ENCODE data around the gene KCNQ1. TPM values are rescaled to one million over a fixed set of nuclear protein-coding genes. Genes with fewer than 3 reads are reported as not detected.

Gene KCNQ1
- polyA plus RNA-seq, 1 of the 3 experiments (the other 2 are of a cell fraction): 0.05 TPM

DNA sequence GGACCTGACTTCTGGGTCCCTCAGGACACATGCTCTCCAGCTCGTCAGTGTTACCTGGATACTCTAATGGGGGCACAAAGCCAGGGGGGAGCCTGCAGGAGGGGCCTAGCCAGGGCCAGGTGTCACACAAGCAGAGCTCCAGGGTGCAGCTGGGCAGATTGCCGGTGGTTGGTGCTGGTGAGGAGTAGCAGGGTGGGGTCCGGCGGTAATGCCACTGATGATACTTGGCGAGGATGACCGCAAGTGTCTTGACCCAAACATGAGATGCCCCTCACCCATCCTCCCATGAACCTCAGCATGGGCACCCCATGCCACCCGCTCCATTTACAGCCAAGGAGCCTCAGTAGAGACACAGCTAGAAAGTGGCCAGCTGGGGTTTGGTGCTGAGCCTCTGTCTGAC is 270.1 kb downstream of the KCNQ1 start:
- 0 out of 2 replicates have a peak, but pooled peaks cover 3% of the 10 kb centered on the region for H3K9me3 ChIP-seq
- H3K36me3 ChIP-seq (replicated peaks in 1 of 2; ENCODE audit: control insufficient read depth in 1 of 2, insufficient read depth in 2 of 2, low read length in 1 of 2): no peaks in the 10 kb centered on the region
- no peaks in the 10 kb centered on the region for H3K9me2 ChIP-seq
- no peaks in the 10 kb centered on the region for H3K27me3 ChIP-seq (ENCODE audit: insufficient read depth)
- TF ChIP-seq RFX5 (IDR thresholded peaks at IDR 0.05; ENCODE audit: low read length): no peak
- H3K9ac ChIP-seq: no peak overlapping the region
- H3K4me2 ChIP-seq: no peak overlapping the region
- CTCF ChIA-PET: interaction anchor here (1.5 kb wide), 1 partner anchor 182 kb away, joined by 4 read pairs; no protein-coding TSS in a partner anchor
- H4K20me1 ChIP-seq (ENCODE audit: insufficient read depth): no peaks in the 10 kb centered on the region
- POLR2A ChIA-PET: interaction anchor here (1.5 kb wide), 1 partner anchor 10 kb away, joined by 3 read pairs; no protein-coding TSS in a partner anchor
- no peak for DNase-seq
- no peaks in the 10 kb centered on the region for H3F3A ChIP-seq (replicated peaks; ENCODE audit: insufficient read depth)
- no peaks in the 10 kb centered on the region for H3K79me2 ChIP-seq (ENCODE audit: insufficient read depth)
- H2AFZ ChIP-seq (ENCODE audit: low read depth): no peak overlapping the region
- no peak overlapping the region for H3K4me3 ChIP-seq (ENCODE audit: low read depth in 2 of 2, low read length in 1 of 2)
- no peak overlapping the region; a peak in 1 of 4 replicates for H3K27ac ChIP-seq (ENCODE audit: low read depth in 2 of 2, low read length in 1 of 2)
- 53% methylated on average over 3 of the region's 7 CpGs for WGBS (ENCODE audit: low lambda C conversion rate)
- peaks cover 0 to 70% of the 10 kb centered on the region in 2 experiments; a peak in 1 of 4 replicates for H3K4me1 ChIP-seq (ENCODE audit: control insufficient read depth in 1 of 2, insufficient read depth in 2 of 2, low read depth in 1 of 2, low read length in 1 of 2)

DNA sequence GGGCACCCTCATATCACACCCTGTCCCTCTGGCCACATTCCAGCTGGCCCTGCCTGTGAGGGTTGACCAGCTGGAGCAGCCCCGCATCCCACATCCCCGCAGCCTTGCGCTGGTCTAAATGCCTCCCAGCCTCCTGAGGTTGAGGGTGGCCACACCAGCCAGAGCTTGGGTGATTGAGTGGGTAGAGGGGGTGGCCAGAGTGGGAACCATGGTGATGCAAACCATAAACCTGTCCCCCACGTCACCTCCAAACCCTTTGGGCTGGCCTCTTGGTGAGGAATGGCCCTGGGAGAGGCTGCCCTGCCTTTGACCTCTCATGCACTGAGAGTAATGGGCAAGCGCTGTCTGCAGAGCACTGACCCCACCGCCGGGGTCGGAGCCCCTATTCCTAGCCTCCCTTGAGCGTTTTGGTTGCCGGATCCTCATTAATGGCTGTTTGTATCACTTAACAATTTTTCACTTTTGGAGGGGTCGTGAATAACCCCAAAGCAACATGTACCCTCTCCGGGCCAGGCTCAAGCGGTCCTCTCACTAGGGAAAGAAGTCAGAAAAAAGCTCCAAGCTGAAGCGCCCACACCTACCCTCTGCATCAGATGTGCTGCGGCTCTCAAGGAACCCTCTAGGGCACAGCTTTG is 271.0 kb downstream of the KCNQ1 start:
- Histone ChIP-seq H3K4me1 (ENCODE audit: control insufficient read depth in 1 of 2, insufficient read depth in 2 of 2, low read depth in 1 of 2, low read length in 1 of 2) (peaks cover 0 to 70% of the 10 kb centered on the region in 2 experiments; a peak in 1 of 4 replicates), H3K4me2 (no peak overlapping the region), H3K79me2 (ENCODE audit: insufficient read depth) (no peaks in the 10 kb centered on the region), H3K27ac (ENCODE audit: low read depth in 2 of 2, low read length in 1 of 2) (peak overlapping the region in 1 of 2 experiments; percentile 34; a peak in 1 of 4 replicates), H3K9me3 (no peaks in the 10 kb centered on the region), H3K36me3 (replicated peaks in 1 of 2; ENCODE audit: control insufficient read depth in 1 of 2, insufficient read depth in 2 of 2, low read length in 1 of 2) (no peaks in the 10 kb centered on the region), H3K4me3 (ENCODE audit: low read depth in 2 of 2, low read length in 1 of 2) (no peak overlapping the region), H3F3A (replicated peaks; ENCODE audit: insufficient read depth) (no peaks in the 10 kb centered on the region), H3K9ac (no peak overlapping the region), H3K27me3 (ENCODE audit: insufficient read depth) (no peaks in the 10 kb centered on the region), H2AFZ (ENCODE audit: low read depth) (no peak overlapping the region), H3K9me2 (no peaks in the 10 kb centered on the region), H4K20me1 (ENCODE audit: insufficient read depth) (no peaks in the 10 kb centered on the region)
- POLR2A ChIA-PET: interaction anchor here (1.5 kb wide), 1 partner anchor 9 kb away, joined by 3 read pairs; no protein-coding TSS in a partner anchor
- no peak for TF ChIP-seq RXRA (IDR thresholded peaks at IDR 0.05; ENCODE audit: borderline replicate concordance, low read depth)
- no peak for TF ChIP-seq GABPA (IDR thresholded peaks at IDR 0.05; ENCODE audit: low read depth)
- TF ChIP-seq RAD21 (IDR thresholded peaks at IDR 0.05; ENCODE audit: low read length): no peak
- TF ChIP-seq RFX5 (IDR thresholded peaks at IDR 0.05; ENCODE audit: low read length): no peak
- no peak for TF ChIP-seq RCOR1 (IDR thresholded peaks at IDR 0.05; ENCODE audit: low read length)
- no peak for TF ChIP-seq FOSL2 (IDR thresholded peaks at IDR 0.05; ENCODE audit: borderline replicate concordance, low read depth)
- no peak for TF ChIP-seq JUND (IDR thresholded peaks at IDR 0.05)
- no peak for TF ChIP-seq MXI1 (IDR thresholded peaks at IDR 0.05; ENCODE audit: low read depth, low read length)
- no peak for TF ChIP-seq MEF2A (IDR thresholded peaks at IDR 0.05; ENCODE audit: borderline replicate concordance, low read depth)
- TF ChIP-seq, protein P1, sequence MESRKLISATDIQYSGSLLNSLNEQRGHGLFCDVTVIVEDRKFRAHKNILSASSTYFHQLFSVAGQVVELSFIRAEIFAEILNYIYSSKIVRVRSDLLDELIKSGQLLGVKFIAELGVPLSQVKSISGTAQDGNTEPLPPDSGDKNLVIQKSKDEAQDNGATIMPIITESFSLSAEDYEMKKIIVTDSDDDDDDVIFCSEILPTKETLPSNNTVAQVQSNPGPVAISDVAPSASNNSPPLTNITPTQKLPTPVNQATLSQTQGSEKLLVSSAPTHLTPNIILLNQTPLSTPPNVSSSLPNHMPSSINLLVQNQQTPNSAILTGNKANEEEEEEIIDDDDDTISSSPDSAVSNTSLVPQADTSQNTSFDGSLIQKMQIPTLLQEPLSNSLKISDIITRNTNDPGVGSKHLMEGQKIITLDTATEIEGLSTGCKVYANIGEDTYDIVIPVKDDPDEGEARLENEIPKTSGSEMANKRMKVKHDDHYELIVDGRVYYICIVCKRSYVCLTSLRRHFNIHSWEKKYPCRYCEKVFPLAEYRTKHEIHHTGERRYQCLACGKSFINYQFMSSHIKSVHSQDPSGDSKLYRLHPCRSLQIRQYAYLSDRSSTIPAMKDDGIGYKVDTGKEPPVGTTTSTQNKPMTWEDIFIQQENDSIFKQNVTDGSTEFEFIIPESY (IDR thresholded peaks at IDR 0.05; ENCODE audit: borderline replicate concordance, low read depth): no peak
- no peak for TF ChIP-seq NRF1 (IDR thresholded peaks at IDR 0.05; ENCODE audit: low read depth, low read length)
- no peak for TF ChIP-seq CHD2 (IDR thresholded peaks at IDR 0.05; ENCODE audit: low read length, partially characterized antibody)
- TF ChIP-seq FOXJ3 (CRISPR knock-in tag; IDR thresholded peaks at IDR 0.05): no peak
- TF ChIP-seq, protein P2, sequence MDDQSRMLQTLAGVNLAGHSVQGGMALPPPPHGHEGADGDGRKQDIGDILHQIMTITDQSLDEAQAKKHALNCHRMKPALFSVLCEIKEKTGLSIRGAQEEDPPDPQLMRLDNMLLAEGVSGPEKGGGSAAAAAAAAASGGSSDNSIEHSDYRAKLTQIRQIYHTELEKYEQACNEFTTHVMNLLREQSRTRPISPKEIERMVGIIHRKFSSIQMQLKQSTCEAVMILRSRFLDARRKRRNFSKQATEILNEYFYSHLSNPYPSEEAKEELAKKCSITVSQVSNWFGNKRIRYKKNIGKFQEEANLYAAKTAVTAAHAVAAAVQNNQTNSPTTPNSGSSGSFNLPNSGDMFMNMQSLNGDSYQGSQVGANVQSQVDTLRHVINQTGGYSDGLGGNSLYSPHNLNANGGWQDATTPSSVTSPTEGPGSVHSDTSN (IDR thresholded peaks at IDR 0.05): no peak
- TF ChIP-seq TEAD4 (IDR thresholded peaks at IDR 0.05; ENCODE audit: borderline replicate concordance, insufficient read depth): no peak
- no peak for TF ChIP-seq EZH2phosphoT487 (IDR thresholded peaks at IDR 0.05; ENCODE audit: borderline replicate concordance, low read depth)
- no peak for TF ChIP-seq SMC3 (IDR thresholded peaks at IDR 0.05; ENCODE audit: low read depth, low read length)
- no peak for TF ChIP-seq TAF1 (IDR thresholded peaks at IDR 0.05; ENCODE audit: borderline replicate concordance, low read depth, low read length)
- TF ChIP-seq FOXM1 (IDR thresholded peaks at IDR 0.05; ENCODE audit: low read depth): no peak
- TF ChIP-seq ELF1 (IDR thresholded peaks at IDR 0.05): no peak
- 45% methylated on average over 13 of the region's 15 CpGs for WGBS (ENCODE audit: low lambda C conversion rate)
- no peak for DNase-seq
- CTCF ChIA-PET: interaction anchor here (0.9 to 1.8 kb wide), 3 partner anchors 172 to 183 kb away, joined by 3 to 4 read pairs (median 4); no protein-coding TSS in a partner anchor

All from SK-N-SH (cell line).